GM10248 (cell line): ENCODE results near the gene GPR161.

Experiments
- CTCF ChIA-PET: fragments of 300-600 bp; sonication (Branson Sonifier 250); formaldehyde crosslinking; extraction: SDS; loops from one replicate; lab custom pipeline; 2021; ENCODE audit warnings: antibody characterized with exemption; lab: Yijun Ruan, JAX
- POLR2A ChIA-PET: fragments of 350-650 bp; sonication (Branson Sonifier 250); formaldehyde crosslinking; extraction: SDS; loops from one replicate; lab custom pipeline; 2020; ENCODE audit warnings: antibody characterized with exemption; lab: Yijun Ruan, JAX
- DNase-seq: peaks from one replicate; pipeline ENCODE4 v3.0.0; 2012; ENCODE audit errors: extremely low spot score
- CTCF ChIP-seq: IDR thresholded peaks from 2 replicates; pipeline ENCODE4 v1.5.1; 2012; ENCODE audit warnings: mild to moderate bottlenecking, low read depth; ENCODE audit errors: extremely low read depth, missing control alignments, control extremely low read depth

The GPR161 gene

DNA sequence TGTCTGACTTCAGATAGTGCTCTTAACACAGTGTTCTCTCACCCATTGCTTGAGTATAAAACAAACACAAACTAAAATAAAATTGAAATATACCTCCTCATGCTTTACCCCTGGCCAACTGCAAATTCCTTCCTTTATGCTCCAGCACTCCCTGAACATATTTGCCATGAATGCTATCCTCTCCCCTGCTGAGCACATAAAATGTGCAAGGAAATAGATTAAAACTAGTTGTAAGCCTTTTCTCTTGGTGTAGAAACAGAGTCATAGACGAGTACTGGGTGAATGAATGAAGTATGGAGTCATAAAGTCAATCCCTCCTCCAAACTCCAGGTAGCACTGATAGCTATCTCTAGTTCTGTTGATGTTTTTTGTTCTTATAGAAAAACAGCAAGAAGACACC is 2.6 kb downstream of the GPR161 start:
- no peak for DNase-seq
- POLR2A ChIA-PET = no interaction called here
- TF ChIP-seq CTCF = no peak
- CTCF ChIA-PET = interaction anchor here (0.8 to 3.0 kb wide), 6 partner anchors 9 to 52 kb away, joined by 3 to 15 read pairs (median 4); no protein-coding TSS in a partner anchor

- POLR2A ChIA-PET = no interaction called here
- no peak for TF ChIP-seq CTCF
- no peak for DNase-seq
These were observed 6.8 kb downstream of the GPR161 start for GRCh38 chr1:168129933-168130332.

GRCh38 chr1:168127503-168127902 is 9.2 kb downstream of the GPR161 start:
- no peak for DNase-seq
- POLR2A ChIA-PET = no interaction called here
- CTCF ChIA-PET = no interaction called here
- no peak for TF ChIP-seq CTCF

More at GRCh38 chr1:168129933-168130332, 6.8 kb downstream of the GPR161 start:
- CTCF ChIA-PET = interaction anchor here (1.0 to 1.3 kb wide), 4 partner anchors 9 to 46 kb away, joined by 3 to 4 read pairs (median 3); no protein-coding TSS in a partner anchor

DNA sequence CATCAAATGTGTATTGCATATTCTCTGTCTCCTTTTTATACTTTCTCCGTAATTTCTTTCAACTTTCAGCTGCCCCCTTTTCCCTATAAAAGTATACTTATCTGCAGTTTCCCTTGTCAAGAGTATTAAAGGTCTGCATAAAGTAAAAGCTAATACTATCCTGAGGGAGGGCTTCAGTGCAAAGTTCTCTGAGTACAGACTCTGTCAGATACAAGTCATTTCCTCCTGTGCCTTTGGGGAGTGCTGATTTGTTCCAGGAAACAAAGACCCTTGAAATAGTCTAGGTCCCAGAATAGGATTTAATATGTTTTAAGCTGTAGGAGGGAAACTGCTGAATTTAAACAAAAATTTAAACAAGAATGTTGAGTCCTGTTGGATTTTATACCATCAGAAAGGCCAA is 11.7 kb downstream of the GPR161 start:
- no peak for DNase-seq
- ChIA-PET POLR2A (no interaction called here), CTCF (interaction anchor here (3.5 kb wide), 1 partner anchor 10 kb away, joined by 15 read pairs; no protein-coding TSS in a partner anchor)
- TF ChIP-seq CTCF = no peak

GRCh38 chr1:168121401-168122011 is 15.2 kb downstream of the GPR161 start:
- DNase-seq = no peak
- ChIA-PET CTCF (interaction anchor here (0.9 to 1.8 kb wide), 4 partner anchors 8 to 43 kb away, joined by 3 to 6 read pairs (median 4); no protein-coding TSS in a partner anchor), POLR2A (no interaction called here)
- no peak for TF ChIP-seq CTCF

DNA sequence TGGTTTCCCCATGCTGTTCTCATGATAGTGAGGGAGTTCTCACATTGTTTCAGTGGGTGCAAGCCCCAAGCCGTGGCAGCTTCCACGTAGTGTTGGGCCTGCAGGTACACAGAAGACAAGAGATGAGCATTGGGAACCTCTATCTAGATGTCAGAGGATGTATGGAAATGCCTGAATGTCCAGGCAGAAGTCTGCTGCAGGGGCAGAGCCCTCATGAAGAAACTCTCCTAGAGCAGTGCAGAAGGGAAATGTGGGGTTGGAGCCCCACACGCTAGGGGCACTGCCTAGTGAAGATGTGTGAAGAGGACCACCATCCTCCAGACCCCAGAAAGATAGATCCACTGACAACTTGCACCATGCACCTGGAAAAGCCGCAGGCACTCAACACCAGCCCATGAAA is 17.0 kb downstream of the GPR161 start:
- ChIA-PET CTCF (interaction anchor here (1.1 kb wide), 1 partner anchor 37 kb away, joined by 4 read pairs; no protein-coding TSS in a partner anchor), POLR2A (interaction anchor here (0.7 kb wide), 1 partner anchor 205 kb away, joined by 3 read pairs; no protein-coding TSS in a partner anchor)
- no peak for DNase-seq
- TF ChIP-seq CTCF = no peak
